ENCODE results near the gene ZNF317. TPM values are rescaled to one million over a fixed set of nuclear protein-coding genes. Genes with fewer than 3 reads are reported as not detected.
"Not testable (repeated sequence)": the region's sequence is repeated elsewhere in the genome, so short reads cannot be mapped to it uniquely, and the experiment has no call there.

The ZNF317 gene
- total and polyA plus RNA-seq, 7 donors, result 13.7 to 23.6 (median 14.6) TPM

GRCh38 chr19:9178901-9179300, 38.7 kb downstream of the ZNF317 start, which contains the start of gene OR7D2:
OR7D2 (plus strand) TSS chr19:9178979; CDS start chr19:9185782, 6,803 bp downstream.
- no peak for TF ChIP-seq CTCF (IDR thresholded peaks at IDR 0.05)

GRCh38 chr19:9183000-9183399, 42.8 kb downstream of the ZNF317 start:
- no peak for TF ChIP-seq CTCF (IDR thresholded peaks at IDR 0.05)
- Histone ChIP-seq H3K27me3 (ENCODE audit: insufficient read depth in 3 of 3, low read length in 2 of 3) (no peaks in the 10 kb centered on the region), H3K9me3 (no peaks in the 10 kb centered on the region), H3K4me1 (no peaks in the 10 kb centered on the region), H3K4me3 (no peak overlapping the region), H3K36me3 (ENCODE audit: insufficient read depth in 1 of 2, low read depth in 1 of 2) (no peaks in the 10 kb centered on the region), H3K27ac (no peak overlapping the region)
- DNase-seq (no peak), ATAC-seq (no peak)
- intact Hi-C loops (cut with DNase I), result no loop called here
- 92 to 93% (median 93%) methylated on average over 17 of the region's 17 CpGs for WGBS, 3 donors

More at GRCh38 chr19:9178901-9179300, 38.7 kb downstream of the ZNF317 start, which contains the start of gene OR7D2:
- H3K36me3 ChIP-seq (ENCODE audit: insufficient read depth in 1 of 2, low read depth in 1 of 2), result no peaks in the 10 kb centered on the region
- no peaks in the 10 kb centered on the region for H3K4me1 ChIP-seq
- H3K27ac ChIP-seq, result no peak within 1 kb of the TSS
- ATAC-seq, result no peak
- DNase-seq, result no peak
- intact Hi-C loops (cut with DNase I), result no loop called here
- H3K4me3 ChIP-seq, result no peak within 1 kb of the TSS
- no peaks in the 10 kb centered on the region for H3K27me3 ChIP-seq (ENCODE audit: insufficient read depth in 3 of 3, low read length in 2 of 3)
- 58 to 60% (median 60%) methylated on average over 4 of the region's 4 CpGs for WGBS, 3 donors
- H3K9me3 ChIP-seq, result no peaks in the 10 kb centered on the region

- Histone ChIP-seq H3K36me3 (ENCODE audit: insufficient read depth in 1 of 2, low read depth in 1 of 2) (no peaks in the 10 kb centered on the region), H3K9me3 (no peaks in the 10 kb centered on the region), H3K27ac (no peak overlapping the region), H3K4me3 (no peak overlapping the region), H3K27me3 (ENCODE audit: insufficient read depth in 3 of 3, low read length in 2 of 3) (peaks cover 0 to 2% (median 0%) of the 10 kb centered on the region in 3 donors), H3K4me1 (no peaks in the 10 kb centered on the region)
- TF ChIP-seq CTCF (IDR thresholded peaks at IDR 0.05), result no peak
- ATAC-seq (no peak), DNase-seq (no peak)
- WGBS, 3 donors, result 66 to 89% (median 72%) methylated on average over 6 of the region's 6 CpGs
- intact Hi-C loops (cut with DNase I), result no loop called here
Measured at GRCh38 chr19:9187191-9187590, 47.0 kb downstream of the ZNF317 start.

GRCh38 chr19:9189535-9189934, 49.3 kb downstream of the ZNF317 start:
- Histone ChIP-seq H3K4me1 (no peaks in the 10 kb centered on the region), H3K27me3 (ENCODE audit: insufficient read depth in 3 of 3, low read length in 2 of 3) (peaks cover 0 to 2% (median 0%) of the 10 kb centered on the region in 3 donors), H3K27ac (no peak overlapping the region), H3K4me3 (no peak overlapping the region), H3K9me3 (no peaks in the 10 kb centered on the region), H3K36me3 (ENCODE audit: insufficient read depth in 1 of 2, low read depth in 1 of 2) (no peaks in the 10 kb centered on the region)
- ATAC-seq, result no peak
- DNase-seq, result no peak
- intact Hi-C loops (cut with DNase I), result no loop called here
- WGBS, 3 donors, result 59 to 75% (median 72%) methylated on average over 7 of the region's 7 CpGs
- TF ChIP-seq CTCF (IDR thresholded peaks at IDR 0.05), result no peak

- WGBS, 3 donors, result 29 to 69% (median 59%) methylated on average over 1 to 2 of the region's 2 CpGs
- ATAC-seq; DNase-seq; H3K27me3 ChIP-seq (ENCODE audit: insufficient read depth in 3 of 3, low read length in 2 of 3); H3K36me3 ChIP-seq (ENCODE audit: insufficient read depth in 1 of 2, low read depth in 1 of 2); intact Hi-C loops (cut with DNase I); H3K4me3 ChIP-seq; H3K27ac ChIP-seq; H3K9me3 ChIP-seq; H3K4me1 ChIP-seq: not testable (repeated sequence)
Measured at GRCh38 chr19:9198044-9198443, 57.8 kb downstream of the ZNF317 start.

Measured in psoas muscle (tissue), 8 donors.